Measurements from ENCODE around the gene MLXIPL. TPM values are rescaled to one million over a fixed set of nuclear protein-coding genes. Genes with fewer than 3 reads are reported as not detected.

MLXIPL gene
- polyA plus RNA-seq, 3 donors, result 0.15 to 0.24 TPM; not detected in 1

DNA sequence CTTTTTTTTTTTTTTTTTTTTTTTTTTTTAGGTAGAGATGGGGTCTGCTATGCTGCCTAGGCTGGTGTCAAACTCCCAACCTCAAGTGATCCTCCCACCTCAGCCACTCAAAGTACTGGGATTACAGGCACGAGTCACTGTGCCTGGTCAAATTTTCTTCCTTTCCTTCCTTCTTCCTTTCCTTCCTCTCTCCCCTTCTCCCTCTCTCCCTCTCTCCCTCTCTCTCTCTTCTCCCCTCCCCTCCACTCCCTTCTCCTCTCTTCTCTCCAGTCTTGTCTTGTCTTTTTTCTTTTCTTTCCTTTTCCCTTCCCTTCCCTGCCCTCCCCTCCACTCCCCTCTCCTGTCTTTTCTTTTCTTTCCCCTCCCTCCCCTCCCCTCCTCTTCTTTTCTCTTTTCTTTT is 7.2 kb upstream of the MLXIPL start:
- no peaks in the 10 kb centered on the region for H3K79me2 ChIP-seq (ENCODE audit: insufficient read depth, low read length)
- H2AFZ ChIP-seq (ENCODE audit: insufficient read depth, low read depth, low read length, poor library complexity, severe bottlenecking), result no peak overlapping the region
- Mint-ChIP-seq H3K27ac (no peak overlapping the region), H3K4me1 (peaks cover 10% of the 10 kb centered on the region), H3K9me3 (peaks cover 0 to 2% (median 1%) of the 10 kb centered on the region in 7 donors), H3K4me3 (peak overlapping the region in 1 of 2 donors; percentile 50), H3K27me3 (ENCODE audit: low read depth in 3 of 3) (peaks cover 39 to 71% (median 69%) of the 10 kb centered on the region in 3 donors), H3K36me3 (no peaks in the 10 kb centered on the region)
- H3K27ac ChIP-seq (ENCODE audit: low read depth in 1 of 2, low read length in 2 of 2), result no peak overlapping the region
- WGBS (ENCODE audit: insufficient coverage), result 10% methylated on average over 1 of the region's 1 CpG
- no peak for TF ChIP-seq CTCF (IDR thresholded peaks at IDR 0.05)
- H3K27me3 ChIP-seq (ENCODE audit: control insufficient read depth in 2 of 2, insufficient read depth in 2 of 2, low read length in 2 of 2), result peaks cover 11 to 35% of the 10 kb centered on the region in 2 donors
- intact Hi-C loops (cut with micrococcal nuclease), result no loop called here
- no peaks in the 10 kb centered on the region for H3K9me3 ChIP-seq (replicated peaks in 1 of 2; ENCODE audit: control insufficient read depth in 1 of 2, insufficient read depth in 1 of 2, low read length in 2 of 2)
- no peak overlapping the region for H3K9ac ChIP-seq (ENCODE audit: insufficient read depth, low read length, poor library complexity, severe bottlenecking)
- no peak overlapping the region for H3K4me2 ChIP-seq (replicated peaks; ENCODE audit: extremely low read depth, low read length, poor library complexity, severe bottlenecking)
- no peaks in the 10 kb centered on the region for H4K20me1 ChIP-seq (ENCODE audit: insufficient read depth, low read length)
- peaks cover 10% of the 10 kb centered on the region in 2 donors for H3K4me1 ChIP-seq (ENCODE audit: control insufficient read depth in 1 of 2, insufficient read depth in 2 of 2, low read length in 2 of 2)
- DNase-seq, result no peak
- no peak overlapping the region for H3K4me3 ChIP-seq (replicated peaks in 1 of 3; ENCODE audit: low read depth in 2 of 3, low read length in 3 of 3)
- H3K36me3 ChIP-seq (replicated peaks in 1 of 2; ENCODE audit: control insufficient read depth in 1 of 2, insufficient read depth in 2 of 2, low read length in 2 of 2), result no peaks in the 10 kb centered on the region

- Histone ChIP-seq H3K9ac (ENCODE audit: insufficient read depth, low read length, poor library complexity, severe bottlenecking) (no peak overlapping the region), H3K4me3 (replicated peaks in 1 of 3; ENCODE audit: low read depth in 2 of 3, low read length in 3 of 3) (no peak overlapping the region), H3K4me1 (ENCODE audit: control insufficient read depth in 1 of 2, insufficient read depth in 2 of 2, low read length in 2 of 2) (peaks cover 7 to 10% of the 10 kb centered on the region in 2 donors), H3K27ac (ENCODE audit: low read depth in 1 of 2, low read length in 2 of 2) (no peak overlapping the region), H3K79me2 (ENCODE audit: insufficient read depth, low read length) (no peaks in the 10 kb centered on the region), H4K20me1 (ENCODE audit: insufficient read depth, low read length) (no peaks in the 10 kb centered on the region), H3K27me3 (ENCODE audit: control insufficient read depth in 2 of 2, insufficient read depth in 2 of 2, low read length in 2 of 2) (peaks cover 26 to 56% of the 10 kb centered on the region in 2 donors), H3K9me3 (replicated peaks in 1 of 2; ENCODE audit: control insufficient read depth in 1 of 2, insufficient read depth in 1 of 2, low read length in 2 of 2) (peaks cover 2 to 7% of the 10 kb centered on the region in 2 donors), H2AFZ (ENCODE audit: insufficient read depth, low read depth, low read length, poor library complexity, severe bottlenecking) (no peak overlapping the region), H3K4me2 (replicated peaks; ENCODE audit: extremely low read depth, low read length, poor library complexity, severe bottlenecking) (no peak overlapping the region), H3K36me3 (replicated peaks in 1 of 2; ENCODE audit: control insufficient read depth in 1 of 2, insufficient read depth in 2 of 2, low read length in 2 of 2) (no peaks in the 10 kb centered on the region)
- no peak overlapping the region for H3K27ac Mint-ChIP-seq
- peak overlapping the region in 1 of 2 donors; percentile 65 for H3K4me3 Mint-ChIP-seq
- intact Hi-C loops (cut with micrococcal nuclease), result loop anchor here in 1 of 2 donors (5.0 kb wide), 1 partner anchor 34 kb away; no protein-coding TSS in a partner anchor
- peaks cover 3% of the 10 kb centered on the region for H3K4me1 Mint-ChIP-seq
- DNase-seq, result no peak
- 78% methylated on average over 2 of the region's 4 CpGs for WGBS (ENCODE audit: insufficient coverage)
- peaks cover 60 to 89% (median 80%) of the 10 kb centered on the region in 3 donors for H3K27me3 Mint-ChIP-seq (ENCODE audit: low read depth in 3 of 3)
- no peaks in the 10 kb centered on the region for H3K36me3 Mint-ChIP-seq
- TF ChIP-seq CTCF (IDR thresholded peaks at IDR 0.05), result no peak
- H3K9me3 Mint-ChIP-seq, result peaks cover 0 to 12% (median 8%) of the 10 kb centered on the region in 7 donors
These were observed 4.2 kb upstream of the MLXIPL start for GRCh38 chr7:73628504-73628903.

Data from CD14-positive monocyte (primary cell).